WTC11 (cell line): ENCODE data around the gene RIPPLY3. TPM values are rescaled to one million over a fixed set of nuclear protein-coding genes. Genes with fewer than 3 reads are reported as not detected.
"Not testable (repeated sequence)": the region's sequence is repeated elsewhere in the genome, so short reads cannot be mapped to it uniquely, and the experiment has no call there.

ENCODE experiments used
- ATAC-seq: fragments of 200-7000 bp; cut with Tn5 transposase; 2 replicates; pipeline ENCODE4 v1.10.0; 2021; ENCODE audit warnings: mild to moderate bottlenecking, moderate library complexity
- CTCF ChIA-PET: fragments of 300-600 bp; sonication (Branson Sonifier 250); formaldehyde crosslinking; loops from one replicate; lab custom pipeline; 2021; ENCODE audit warnings: antibody characterized with exemption; lab: Charles Lee
- POLR2A ChIA-PET: fragments of 350-600 bp; sonication (Branson Sonifier 250); formaldehyde crosslinking; loops from one replicate; lab custom pipeline; 2021; ENCODE audit warnings: antibody characterized with exemption; lab: Charles Lee
- DNase-seq: peaks from one replicate; pipeline ENCODE4 v3.0.0; 2021; ENCODE audit warnings: low spot score
- H3K27ac Mint-ChIP-seq: 2 replicates; pipeline ENCODE4 v1.8.0; 2021; ENCODE audit warnings: mixed read lengths
- H3K27me3 Mint-ChIP-seq: 2 replicates; pipeline ENCODE4 v1.8.0; 2021; ENCODE audit warnings: low read depth, mild to moderate bottlenecking, moderate library complexity, mixed read lengths
- H3K36me3 Mint-ChIP-seq: 2 replicates; pipeline ENCODE4 v1.8.0; 2021; ENCODE audit warnings: mixed read lengths
- H3K4me1 Mint-ChIP-seq: 2 replicates; pipeline ENCODE4 v1.8.0; 2022; ENCODE audit warnings: mixed read lengths
- H3K4me3 Mint-ChIP-seq: 2 replicates; pipeline ENCODE4 v1.8.0; 2021; ENCODE audit warnings: mild to moderate bottlenecking, moderate library complexity, mixed read lengths
- H3K9me3 Mint-ChIP-seq: 2 replicates; pipeline ENCODE4 v1.8.0; 2021; ENCODE audit warnings: mixed read lengths
- ATF2 ChIP-seq: sonication (generic); formaldehyde crosslinking; IDR thresholded peaks from 2 replicates; pipeline ENCODE4 v1.8.1; 2022; ENCODE audit warnings: low read depth, missing genetic modification reagents, borderline replicate concordance
- CBFB ChIP-seq: sonication (generic); formaldehyde crosslinking; IDR thresholded peaks from 2 replicates; pipeline ENCODE4 v1.8.1; 2022; ENCODE audit warnings: mild to moderate bottlenecking, low read depth, missing genetic modification reagents
- E2F4 ChIP-seq: sonication (generic); formaldehyde crosslinking; IDR thresholded peaks from 2 replicates; pipeline ENCODE4 v1.8.1; 2022; ENCODE audit warnings: low read depth, mild to moderate bottlenecking, moderate library complexity, missing genetic modification reagents, borderline replicate concordance
- E2F5 ChIP-seq: sonication (generic); formaldehyde crosslinking; IDR thresholded peaks from 2 replicates; pipeline ENCODE4 v1.8.1; 2022; ENCODE audit warnings: mild to moderate bottlenecking, moderate library complexity, missing genetic modification reagents
- ETV6 ChIP-seq: sonication (generic); formaldehyde crosslinking; IDR thresholded peaks from 2 replicates; pipeline ENCODE4 v1.8.1; 2022; ENCODE audit warnings: mild to moderate bottlenecking, missing genetic modification reagents
- FOXK1 ChIP-seq: sonication (generic); formaldehyde crosslinking; IDR thresholded peaks from 2 replicates; pipeline ENCODE4 v1.8.0; 2022; ENCODE audit warnings: mild to moderate bottlenecking, moderate library complexity, missing genetic modification reagents
- FOXP1 ChIP-seq: sonication (generic); formaldehyde crosslinking; IDR thresholded peaks from 2 replicates; pipeline ENCODE4 v1.8.0; 2022; ENCODE audit warnings: missing genetic modification reagents, mild to moderate bottlenecking, moderate library complexity, borderline replicate concordance
- FOXP4 ChIP-seq: sonication (generic); formaldehyde crosslinking; IDR thresholded peaks from 2 replicates; pipeline ENCODE4 v1.8.0; 2022; ENCODE audit warnings: mild to moderate bottlenecking, missing genetic modification reagents
- KAT7 ChIP-seq: sonication (generic); formaldehyde crosslinking; IDR thresholded peaks from 2 replicates; pipeline ENCODE4 v1.8.1; 2023; ENCODE audit warnings: missing genetic modification reagents, mild to moderate bottlenecking, borderline replicate concordance
- MAX ChIP-seq: sonication (generic); formaldehyde crosslinking; IDR thresholded peaks from 2 replicates; pipeline ENCODE4 v1.8.0; 2022; ENCODE audit warnings: mild to moderate bottlenecking, missing genetic modification reagents
- NFATC4 ChIP-seq: fragments of 250-450 bp; sonication (Bioruptor Pico); IDR thresholded peaks from 2 replicates; pipeline ENCODE4 v1.9.0; 2021; ENCODE audit warnings: mild to moderate bottlenecking
- NFE2L1 ChIP-seq: sonication (generic); formaldehyde crosslinking; IDR thresholded peaks from 2 replicates; pipeline ENCODE4 v1.8.1; 2023; ENCODE audit warnings: missing genetic modification reagents
- PRDM15 ChIP-seq: sonication (generic); formaldehyde crosslinking; IDR thresholded peaks from 2 replicates; pipeline ENCODE4 v1.8.0; 2022; ENCODE audit warnings: missing genetic modification reagents
- RELA ChIP-seq: sonication (generic); formaldehyde crosslinking; IDR thresholded peaks from 2 replicates; pipeline ENCODE4 v1.8.1; 2022; ENCODE audit warnings: missing genetic modification reagents, mild to moderate bottlenecking, borderline replicate concordance
- SOX15 ChIP-seq: fragments of 250-450 bp; sonication (Bioruptor Pico); IDR thresholded peaks from 2 replicates; pipeline ENCODE4 v1.9.0; 2021; ENCODE audit warnings: mild to moderate bottlenecking
- TEAD1 ChIP-seq: sonication (generic); formaldehyde crosslinking; IDR thresholded peaks from 2 replicates; pipeline ENCODE4 v1.8.0; 2022; ENCODE audit warnings: mild to moderate bottlenecking, missing genetic modification reagents
- ZNF263 ChIP-seq: sonication (generic); formaldehyde crosslinking; IDR thresholded peaks from 2 replicates; pipeline ENCODE4 v1.8.1; 2022; ENCODE audit warnings: low read depth, mild to moderate bottlenecking, moderate library complexity, missing genetic modification reagents
- total RNA-seq: library from RNA; stranded (reverse); gene quantifications from 3 replicates; pipeline ENCODE4 v1.2.3, GENCODE V29; 2021

RIPPLY3 gene
- total RNA-seq, 1 experiment from 2014 or later, result 3.5 TPM

- TF ChIP-seq PRDM15 (CRISPR knock-in tag) (no peak), KAT7 (no peak), SOX15 (CRISPR knock-in tag) (no peak), ZNF263 (no peak)
Observed at GRCh38 chr21:37045556-37045955, 39.1 kb downstream of the RIPPLY3 start (continued).

- no peak overlapping the region for H3K27ac Mint-ChIP-seq
- peaks cover 89% of the 10 kb centered on the region for H3K27me3 Mint-ChIP-seq
- H3K36me3 Mint-ChIP-seq, result no peaks in the 10 kb centered on the region
- H3K4me1 Mint-ChIP-seq, result peaks cover 31% of the 10 kb centered on the region
- no peaks in the 10 kb centered on the region for H3K9me3 Mint-ChIP-seq
- POLR2A ChIA-PET, result no interaction called here
- no peak overlapping the region for H3K4me3 Mint-ChIP-seq
- CTCF ChIA-PET, result interaction anchor here (0.6 to 2.3 kb wide), 4 partner anchors 37 to 517 kb away, joined by 3 to 7 read pairs (median 4); no protein-coding TSS in a partner anchor
- TF ChIP-seq NFE2L1 (peak; percentile 68; the same call in 1 of the 2 replicates), FOXP4 (CRISPR knock-in tag) (no peak)
- DNase-seq, result no peak
- no peak for ATAC-seq
Observed at GRCh38 chr21:37047079-37047478, 40.6 kb downstream of the RIPPLY3 start.

- CTCF ChIA-PET, ATAC-seq, DNase-seq, POLR2A ChIA-PET, H3K9me3 Mint-ChIP-seq, H3K36me3 Mint-ChIP-seq, H3K4me3 Mint-ChIP-seq, H3K27ac Mint-ChIP-seq: not testable (repeated sequence)
- peaks cover 81% of the 10 kb centered on the region for H3K27me3 Mint-ChIP-seq
- peaks cover 26% of the 10 kb centered on the region for H3K4me1 Mint-ChIP-seq
Observed at GRCh38 chr21:37049741-37050140, 43.2 kb downstream of the RIPPLY3 start.

- ChIA-PET POLR2A (no interaction called here), CTCF (no interaction called here)
- H3K4me3 Mint-ChIP-seq, result no peak overlapping the region
- H3K4me1 Mint-ChIP-seq, result peaks cover 26% of the 10 kb centered on the region
- no peak for ATAC-seq
- 0 out of 2 replicates have a peak, but pooled peaks cover 7% of the 10 kb centered on the region for H3K36me3 Mint-ChIP-seq
- DNase-seq, result no peak
- peaks cover 14% of the 10 kb centered on the region for H3K9me3 Mint-ChIP-seq
- peaks cover 35% of the 10 kb centered on the region for H3K27me3 Mint-ChIP-seq
- no peak overlapping the region for H3K27ac Mint-ChIP-seq
- TF ChIP-seq E2F4 (CRISPR knock-in tag) (no peak), E2F5 (CRISPR knock-in tag) (no peak), MAX (CRISPR knock-in tag) (no peak), RELA (CRISPR knock-in tag) (no peak), ZNF263 (no peak), FOXP4 (CRISPR knock-in tag) (no peak), TEAD1 (no peak), ETV6 (no peak), CBFB (CRISPR knock-in tag) (no peak), ATF2 (CRISPR knock-in tag) (no peak), FOXK1 (no peak), FOXP1 (CRISPR knock-in tag) (no peak), NFATC4 (CRISPR knock-in tag) (no peak)
Observed at GRCh38 chr21:37055271-37055855, 48.9 kb downstream of the RIPPLY3 start.
